GM19239 (cell line): ENCODE results near the gene NSL1.
"Not testable (repeated sequence)": the region's sequence is repeated elsewhere in the genome, so short reads cannot be mapped to it uniquely, and the experiment has no call there.

Experiments used
- DNase-seq: peaks from one replicate; pipeline ENCODE4 v3.0.0; 2011; ENCODE audit warnings: low spot score; ENCODE audit not compliant: insufficient read length
- FAIRE-seq: peaks from 2 replicates; lab custom pipeline; 2011; peaks lifted over from hg19 to GRCh38; lab: Jason Lieb, UNC

The NSL1 gene

DNA sequence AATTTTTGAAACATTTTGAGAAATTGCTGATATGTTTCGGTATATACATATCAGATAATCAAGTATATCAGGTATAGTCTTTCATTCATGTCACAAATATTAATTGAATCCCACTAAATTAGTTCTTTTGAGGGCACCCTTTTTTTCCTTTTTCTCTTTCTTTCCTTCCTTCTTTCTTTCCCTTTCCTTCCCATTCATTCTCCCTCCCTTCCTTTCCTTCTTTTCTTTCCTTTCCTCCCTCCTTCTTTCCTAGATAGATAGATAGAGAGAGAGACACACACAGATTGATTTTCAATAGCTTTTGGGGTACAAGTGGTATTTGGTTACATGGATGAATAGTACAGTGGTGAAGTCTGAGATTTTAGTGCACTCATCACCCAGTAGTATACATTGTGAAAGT is 5.7 kb downstream of the NSL1 start:
- DNase-seq, result no peak
- FAIRE-seq, result no peak

DNA sequence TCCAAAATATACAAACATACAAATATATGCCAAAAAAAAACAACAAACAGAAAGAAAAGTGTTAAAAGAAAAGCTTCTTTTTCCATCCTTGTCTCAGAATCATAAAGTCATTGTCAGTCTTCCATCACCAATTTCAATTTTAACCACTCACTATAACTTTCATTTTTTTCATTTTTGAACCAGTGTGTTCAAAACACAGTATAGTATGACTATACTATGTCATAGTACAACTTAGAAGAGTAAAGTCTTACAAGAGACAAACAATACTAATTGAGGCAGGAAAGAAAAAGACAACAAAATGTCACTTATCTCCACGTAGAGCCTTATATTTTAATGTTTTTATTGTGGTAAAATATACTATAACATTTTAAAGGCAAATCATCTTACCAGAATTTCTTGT is 7.6 kb downstream of the NSL1 start:
- DNase-seq (no peak), FAIRE-seq (no peak)

DNA sequence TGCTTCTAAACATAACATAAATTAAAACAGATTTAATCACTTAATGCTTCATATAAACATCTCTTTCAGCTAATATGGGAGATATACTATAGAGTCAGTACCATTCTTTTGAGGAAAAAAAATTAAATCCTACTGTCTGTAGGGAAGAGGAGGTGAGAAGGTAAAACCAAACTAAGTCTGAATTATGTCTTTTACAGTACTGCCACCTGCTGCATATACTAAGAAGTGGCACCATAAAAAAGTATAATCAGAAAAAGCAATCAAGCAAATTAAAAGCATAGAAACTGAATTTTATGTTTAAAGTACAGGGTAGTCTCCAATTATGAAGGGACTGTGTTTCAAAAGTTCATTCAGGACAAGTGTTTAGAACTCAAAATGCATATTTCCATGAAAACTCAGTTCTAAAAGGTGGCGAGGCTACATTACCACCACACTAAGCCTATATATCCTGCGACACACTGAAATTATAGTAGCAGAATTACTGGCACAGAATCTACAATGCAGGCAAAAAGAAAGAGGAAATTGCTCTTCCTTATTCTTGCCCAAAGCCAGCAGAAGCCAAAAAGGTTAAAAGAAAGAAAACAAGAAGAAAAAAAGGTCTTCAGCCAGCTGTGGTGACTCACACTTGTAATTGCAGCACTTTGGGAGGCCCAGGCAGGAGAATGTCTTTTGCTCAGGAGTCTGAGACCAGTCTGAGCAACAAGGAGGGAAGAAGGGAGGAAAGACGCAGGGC is 9.0 kb downstream of the NSL1 start:
- FAIRE-seq (peak; percentile 71), DNase-seq (no peak)

GRCh38 chr1:212781225-212781624 is 10.4 kb downstream of the NSL1 start:
- no peak for DNase-seq
- no peak for FAIRE-seq

GRCh38 chr1:212780759-212781158 is 10.8 kb downstream of the NSL1 start:
- peak; percentile 58 for FAIRE-seq

DNA sequence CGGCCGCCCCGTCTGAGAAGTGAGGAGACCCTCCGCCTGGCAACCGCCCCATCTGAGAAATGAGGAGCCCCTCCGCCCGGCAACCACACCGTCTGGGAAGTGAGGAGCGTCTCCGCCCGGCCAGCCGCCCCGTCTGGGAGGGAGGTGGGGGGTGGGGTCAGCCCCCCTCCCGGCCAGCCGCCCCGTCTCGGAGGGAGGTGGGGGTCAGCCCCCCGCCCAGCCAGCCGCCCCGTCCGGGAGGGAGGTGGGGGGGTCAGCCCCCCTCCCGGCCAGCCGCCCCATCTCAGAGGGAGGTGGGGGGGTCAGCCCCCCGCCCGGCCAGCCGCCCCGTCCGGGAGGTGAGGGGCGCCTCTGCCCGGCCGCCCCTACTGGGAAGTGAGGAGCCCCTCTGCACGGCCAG is 12.5 kb downstream of the NSL1 start:
- not testable (repeated sequence) for FAIRE-seq

More at GRCh38 chr1:212780759-212781158, 10.8 kb downstream of the NSL1 start:
- no peak for DNase-seq

DNA sequence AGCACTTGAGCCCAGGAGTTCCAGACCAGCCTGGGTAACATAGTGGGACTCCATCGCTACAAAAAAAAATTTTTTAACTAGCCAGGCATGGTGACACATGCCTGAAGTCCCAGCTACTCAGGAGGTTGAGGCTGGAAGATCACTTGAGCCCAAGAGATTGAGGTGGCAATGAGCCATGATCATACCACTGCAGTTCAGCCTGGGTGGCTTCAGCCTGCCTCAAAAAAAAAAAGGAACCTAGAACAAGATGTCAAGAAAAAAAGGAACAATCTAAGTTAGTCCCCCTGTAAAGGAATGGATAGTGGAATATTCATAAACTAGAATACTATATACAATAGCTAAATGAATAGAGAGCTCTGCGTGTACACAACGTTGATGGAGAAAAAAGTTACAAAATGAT is 14.4 kb downstream of the NSL1 start:
- DNase-seq, result no peak
- no peak for FAIRE-seq

More for the DNA sequence above, 12.5 kb downstream of the NSL1 start:
- DNase-seq, result not testable (repeated sequence)

- FAIRE-seq (no peak), DNase-seq (no peak)
Observed at GRCh38 chr1:212775241-212775640, 16.3 kb downstream of the NSL1 start.

DNA sequence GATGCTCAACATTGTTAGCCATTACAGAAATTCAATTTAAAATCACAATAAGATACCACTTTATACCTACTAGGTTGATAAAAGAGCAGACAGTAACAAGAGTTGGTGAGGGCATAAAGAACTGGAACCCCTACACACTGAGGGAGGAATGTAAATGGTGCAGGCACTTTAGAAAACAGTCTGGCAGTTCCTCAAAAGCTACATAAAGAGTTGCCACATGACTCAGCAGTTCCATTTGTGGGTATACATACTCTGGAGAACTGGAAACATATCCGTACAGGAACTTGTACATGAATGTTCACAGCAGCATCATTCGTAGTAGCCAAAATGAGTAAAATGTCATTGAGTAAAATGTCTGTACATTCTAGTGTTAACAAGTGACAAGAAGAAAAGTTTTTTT is 17.0 kb downstream of the NSL1 start:
- DNase-seq (no peak), FAIRE-seq (peak; percentile 26)

- FAIRE-seq, result no peak
- DNase-seq, result no peak
Observed at GRCh38 chr1:212773011-212773410, 18.6 kb downstream of the NSL1 start.

GRCh38 chr1:212771341-212771740 is 20.2 kb downstream of the NSL1 start:
- no peak for DNase-seq
- FAIRE-seq, result no peak

DNA sequence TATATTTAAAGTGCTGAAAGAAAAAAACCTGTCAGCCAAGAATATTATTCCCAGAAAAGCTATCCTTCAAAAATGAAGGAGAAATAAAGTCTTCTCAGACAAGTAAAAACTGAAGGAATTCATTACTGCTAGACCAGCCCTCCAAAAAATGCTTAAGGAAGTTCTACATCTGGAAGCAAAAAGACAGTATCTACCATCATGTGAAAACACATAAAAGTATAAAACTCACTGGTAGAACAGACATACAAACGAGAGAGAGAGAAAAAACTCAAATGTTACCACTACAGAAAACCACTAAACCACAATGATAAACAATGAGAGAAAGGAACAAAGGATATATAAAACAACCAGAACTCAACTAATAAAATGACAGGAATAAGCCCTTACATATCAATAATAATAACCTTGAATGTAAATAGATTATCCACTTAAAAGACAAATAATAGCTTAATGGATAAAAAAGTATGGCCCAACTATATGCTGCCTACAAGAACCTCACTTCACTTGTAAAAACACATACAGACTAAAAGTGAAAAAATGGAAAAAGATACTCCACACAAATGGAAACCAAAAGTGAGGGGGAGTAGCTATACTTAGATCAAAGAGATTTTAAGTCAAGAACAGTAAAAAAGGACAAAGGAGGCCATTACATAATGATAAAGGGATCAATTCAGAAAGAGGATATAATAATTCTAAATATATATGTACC is 22.0 kb downstream of the NSL1 start:
- FAIRE-seq (peak; percentile 18), DNase-seq (no peak)

DNA sequence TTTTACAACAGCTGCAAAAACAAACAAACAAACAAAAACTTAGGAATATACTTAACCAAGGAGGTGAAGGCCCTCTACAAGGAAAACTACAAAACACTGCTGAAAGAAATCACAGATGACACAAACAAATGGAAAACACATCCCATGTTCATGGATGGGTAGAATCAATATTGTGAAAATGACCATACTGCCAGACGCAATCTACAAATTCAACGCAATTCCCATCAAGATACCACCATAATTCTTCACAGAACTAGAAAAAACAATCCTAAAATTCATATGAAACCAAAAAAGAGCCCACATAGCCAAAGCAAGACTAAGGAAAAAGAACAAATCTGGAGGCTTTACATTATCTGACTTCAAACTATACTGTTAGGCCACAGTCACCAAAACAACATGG is 24.8 kb downstream of the NSL1 start:
- DNase-seq, FAIRE-seq: not testable (repeated sequence)

DNA sequence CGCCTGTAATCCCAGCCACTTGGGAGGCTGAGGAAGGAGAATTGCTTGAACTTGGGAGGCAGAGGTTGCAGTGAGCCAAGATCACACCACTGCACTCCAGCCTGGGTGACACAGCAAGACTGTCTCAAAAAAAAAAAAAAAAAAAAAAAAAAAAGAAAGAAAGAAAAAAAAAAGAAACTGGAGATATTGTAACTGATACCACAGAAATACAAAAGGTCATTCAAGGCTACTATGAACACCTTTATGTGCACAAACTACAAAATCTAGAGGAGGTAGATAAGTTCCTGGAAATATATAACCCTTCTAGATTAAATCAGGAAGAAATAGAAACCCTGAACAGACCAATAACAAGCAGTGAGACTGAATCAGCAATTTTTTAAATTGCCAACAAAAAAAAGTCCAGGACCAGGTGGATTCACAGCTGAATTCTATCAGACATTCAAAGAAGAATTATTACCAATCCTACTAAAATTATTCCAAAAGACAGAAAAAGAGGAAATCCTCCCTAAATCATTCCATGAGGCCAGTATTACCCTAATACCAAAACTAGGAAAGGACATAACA is 26.8 kb downstream of the NSL1 start:
- DNase-seq, FAIRE-seq: not testable (repeated sequence)

- no peak for DNase-seq
- no peak for FAIRE-seq
Observed at GRCh38 chr1:212762839-212763238, 28.7 kb downstream of the NSL1 start.

- no peak for FAIRE-seq
- no peak for DNase-seq
Observed at GRCh38 chr1:212762234-212762633, 29.3 kb downstream of the NSL1 start.

- FAIRE-seq, result no peak
Observed at GRCh38 chr1:212760126-212760823, 31.3 kb downstream of the NSL1 start.

GRCh38 chr1:212759683-212760082 is 31.9 kb downstream of the NSL1 start:
- FAIRE-seq (no peak), DNase-seq (no peak)

More at GRCh38 chr1:212760126-212760823, 31.3 kb downstream of the NSL1 start:
- DNase-seq, result no peak

DNA sequence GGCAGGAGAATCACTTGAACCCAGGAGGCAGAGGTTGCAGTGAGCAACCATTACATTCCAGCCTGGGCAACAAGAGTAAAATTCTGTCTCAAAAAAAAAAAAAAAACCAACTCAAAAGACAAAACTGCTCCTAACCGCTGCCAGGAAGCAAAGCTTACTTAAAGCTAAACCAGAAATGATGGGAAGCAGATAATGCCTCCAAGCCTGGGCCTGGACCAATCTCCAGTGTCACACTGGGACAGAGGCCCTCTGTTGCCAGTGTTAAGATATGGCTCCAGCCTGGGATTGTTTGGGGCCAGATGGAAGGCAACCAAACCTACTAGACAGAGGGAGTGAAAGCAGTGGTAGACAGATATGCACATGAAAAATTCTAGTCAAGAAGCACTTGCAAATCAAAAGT is 36.9 kb downstream of the NSL1 start:
- DNase-seq (no peak), FAIRE-seq (no peak)

DNA sequence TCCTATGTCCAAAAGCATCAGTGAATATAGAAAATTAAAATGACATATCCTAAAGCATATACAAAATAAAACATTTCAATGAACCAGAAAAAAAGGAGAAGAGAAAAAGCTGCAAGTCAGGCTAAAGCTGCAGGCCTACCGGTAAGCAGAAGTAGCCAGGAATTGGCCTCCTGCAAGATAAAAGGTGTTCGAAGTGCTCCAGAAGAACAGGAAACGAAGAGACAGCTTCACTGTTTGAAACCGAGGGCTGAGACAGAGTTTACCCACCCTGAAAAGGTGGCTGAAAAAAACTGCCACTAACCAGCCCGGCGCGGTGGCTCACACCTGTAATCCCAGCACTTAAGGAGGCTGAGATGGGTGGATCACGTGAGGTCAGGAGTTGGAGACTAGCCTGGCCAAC is 37.4 kb downstream of the NSL1 start:
- DNase-seq (no peak), FAIRE-seq (peak; percentile 81)

- FAIRE-seq, result no peak
- DNase-seq, result no peak
Observed at GRCh38 chr1:212753749-212754148, 37.8 kb downstream of the NSL1 start.
